ENCODE data around the gene MGAT4A.
"Not testable (repeated sequence)": the region's sequence is repeated elsewhere in the genome, so short reads cannot be mapped to it uniquely, and the experiment has no call there.

The MGAT4A gene

GRCh38 chr2:98607741-98608115 is 123.2 kb downstream of the MGAT4A start:
- DNase-seq (ENCODE audit: low read depth in 2 of 2): no peak

GRCh38 chr2:98607104-98607503 is 123.8 kb downstream of the MGAT4A start:
- no peak for DNase-seq (ENCODE audit: low read depth in 2 of 2)

GRCh38 chr2:98606431-98606830 is 124.5 kb downstream of the MGAT4A start:
- no peak for DNase-seq (ENCODE audit: low read depth in 2 of 2)

GRCh38 chr2:98605076-98605475 is 125.9 kb downstream of the MGAT4A start:
- DNase-seq (ENCODE audit: low read depth in 2 of 2): no peak

GRCh38 chr2:98604547-98604946 is 126.4 kb downstream of the MGAT4A start:
- DNase-seq (ENCODE audit: low read depth in 2 of 2): no peak

GRCh38 chr2:98601532-98602132 is 129.3 kb downstream of the MGAT4A start:
- DNase-seq (ENCODE audit: low read depth in 2 of 2): no peak

GRCh38 chr2:98598781-98599428 is 132.0 kb downstream of the MGAT4A start:
- no peak for DNase-seq (ENCODE audit: low read depth in 2 of 2)

- DNase-seq (ENCODE audit: low read depth in 2 of 2): not testable (repeated sequence)
Observed at GRCh38 chr2:98594665-98595064, 136.3 kb downstream of the MGAT4A start.

- no peak for DNase-seq (ENCODE audit: low read depth in 2 of 2)
Observed at GRCh38 chr2:98592565-98592964, 138.4 kb downstream of the MGAT4A start.

- DNase-seq (ENCODE audit: low read depth in 2 of 2): no peak
Observed at GRCh38 chr2:98589489-98589888, 141.4 kb downstream of the MGAT4A start.

GRCh38 chr2:98588880-98589431 is 142.0 kb downstream of the MGAT4A start:
- no peak for DNase-seq (ENCODE audit: low read depth in 2 of 2)

GRCh38 chr2:98586551-98587140 is 144.3 kb downstream of the MGAT4A start:
- DNase-seq (ENCODE audit: low read depth in 2 of 2): no peak

- DNase-seq (ENCODE audit: low read depth in 2 of 2): no peak
Observed at GRCh38 chr2:98585386-98585785, 145.5 kb downstream of the MGAT4A start.

- no peak for DNase-seq (ENCODE audit: low read depth in 2 of 2)
Observed at GRCh38 chr2:98583816-98584618, 146.9 kb downstream of the MGAT4A start.

- DNase-seq (ENCODE audit: low read depth in 2 of 2): no peak
Observed at GRCh38 chr2:98583276-98583675, 147.7 kb downstream of the MGAT4A start.

- no peak for DNase-seq (ENCODE audit: low read depth in 2 of 2)
Observed at GRCh38 chr2:98582523-98582922, 148.4 kb downstream of the MGAT4A start.

GRCh38 chr2:98580656-98581284 is 150.2 kb downstream of the MGAT4A start:
- DNase-seq (ENCODE audit: low read depth in 2 of 2): no peak

GRCh38 chr2:98579926-98580325 is 151.0 kb downstream of the MGAT4A start:
- no peak for DNase-seq (ENCODE audit: low read depth in 2 of 2)

- DNase-seq (ENCODE audit: low read depth in 2 of 2): no peak
Observed at GRCh38 chr2:98578231-98578630, 152.7 kb downstream of the MGAT4A start.

GRCh38 chr2:98577313-98577712 is 153.6 kb downstream of the MGAT4A start:
- no peak for DNase-seq (ENCODE audit: low read depth in 2 of 2)

- no peak for DNase-seq (ENCODE audit: low read depth in 2 of 2)
Observed at GRCh38 chr2:98576666-98577312, 154.1 kb downstream of the MGAT4A start.
